Fibroblast of skin of left biceps (primary cell): ENCODE results near the gene LBHD2.
"Not testable (repeated sequence)": the region's sequence is repeated elsewhere in the genome, so short reads cannot be mapped to it uniquely, and the experiment has no call there.

Source experiments
- DNase-seq, 2 experiments: peaks; one replicate each; pipeline ENCODE4 v3.0.0-alpha.2; 2013; ENCODE audit warnings: low read depth in 2 of 2

LBHD2 gene

DNA sequence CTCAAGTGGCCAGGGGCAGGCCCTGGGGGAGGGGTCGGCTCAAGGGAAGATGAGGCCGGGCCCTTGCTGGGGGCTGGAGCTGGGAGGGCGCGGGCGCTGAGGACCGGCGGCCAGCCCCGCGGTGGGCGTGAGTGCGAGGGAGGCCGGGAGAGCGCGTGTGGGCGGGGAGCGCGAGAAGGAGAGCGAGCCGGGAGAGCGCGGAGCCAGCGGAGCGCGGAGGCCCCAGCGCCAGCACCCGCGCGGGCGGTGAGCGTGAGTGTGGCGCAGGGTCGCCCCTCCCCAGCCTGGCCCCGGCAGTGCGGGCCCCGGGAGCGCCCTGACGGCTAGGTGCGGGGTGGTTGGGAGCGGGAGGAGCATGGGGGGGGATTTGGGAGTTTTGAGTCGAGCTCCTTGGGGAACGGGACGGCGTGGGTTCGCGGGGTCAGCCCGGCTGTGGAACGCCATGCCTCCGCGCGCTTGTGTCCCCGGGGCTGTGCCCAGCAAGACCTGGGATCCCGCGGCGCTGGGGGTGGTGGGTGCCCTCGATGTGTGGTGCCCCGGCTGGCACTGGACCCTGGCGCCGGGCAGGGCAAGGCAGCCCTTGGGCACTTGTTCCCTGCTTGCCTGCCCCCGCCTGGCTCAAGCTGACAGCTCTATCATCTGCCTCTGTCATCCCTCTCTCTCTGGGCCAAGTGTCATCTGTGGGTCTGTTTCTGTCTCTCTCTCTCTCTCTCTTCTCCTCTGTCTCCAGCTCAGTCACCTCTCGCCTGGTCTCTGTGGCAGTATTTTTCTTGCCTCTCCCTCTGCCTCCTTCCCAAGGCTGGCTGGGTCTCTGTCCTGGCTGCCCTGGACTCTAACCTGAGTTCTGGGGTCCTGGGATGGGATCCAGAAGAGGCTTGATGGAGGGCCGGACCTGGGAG, at the start of gene LBHD2:
Gene LBHD2, plus strand, starts transcription at position 190 of the 899 bp plus-strand sequence. CDS start 1,803 bp downstream, outside the sequence.
- DNase-seq, result no peak

DNA sequence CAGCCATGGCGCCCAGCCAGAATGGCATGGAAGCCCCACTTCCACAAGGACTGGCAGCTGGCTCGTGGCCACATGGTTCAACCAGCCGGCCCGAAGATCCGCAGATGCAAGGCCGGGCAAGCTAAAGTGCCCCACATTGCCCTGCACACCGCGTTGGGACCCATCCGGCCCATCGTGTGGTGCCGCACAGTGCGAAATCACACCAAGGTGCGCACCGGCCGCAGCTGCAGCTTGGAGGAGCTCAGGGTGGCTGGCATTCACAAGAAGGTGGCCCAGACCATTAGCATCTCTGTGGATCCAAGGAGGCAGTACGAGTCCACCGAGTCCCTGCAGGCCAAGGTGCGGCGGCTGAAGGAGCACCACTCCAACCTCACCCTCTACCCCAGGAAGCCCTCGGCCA, 42.5 kb upstream of the LBHD2 start:
- no peak for DNase-seq

DNA sequence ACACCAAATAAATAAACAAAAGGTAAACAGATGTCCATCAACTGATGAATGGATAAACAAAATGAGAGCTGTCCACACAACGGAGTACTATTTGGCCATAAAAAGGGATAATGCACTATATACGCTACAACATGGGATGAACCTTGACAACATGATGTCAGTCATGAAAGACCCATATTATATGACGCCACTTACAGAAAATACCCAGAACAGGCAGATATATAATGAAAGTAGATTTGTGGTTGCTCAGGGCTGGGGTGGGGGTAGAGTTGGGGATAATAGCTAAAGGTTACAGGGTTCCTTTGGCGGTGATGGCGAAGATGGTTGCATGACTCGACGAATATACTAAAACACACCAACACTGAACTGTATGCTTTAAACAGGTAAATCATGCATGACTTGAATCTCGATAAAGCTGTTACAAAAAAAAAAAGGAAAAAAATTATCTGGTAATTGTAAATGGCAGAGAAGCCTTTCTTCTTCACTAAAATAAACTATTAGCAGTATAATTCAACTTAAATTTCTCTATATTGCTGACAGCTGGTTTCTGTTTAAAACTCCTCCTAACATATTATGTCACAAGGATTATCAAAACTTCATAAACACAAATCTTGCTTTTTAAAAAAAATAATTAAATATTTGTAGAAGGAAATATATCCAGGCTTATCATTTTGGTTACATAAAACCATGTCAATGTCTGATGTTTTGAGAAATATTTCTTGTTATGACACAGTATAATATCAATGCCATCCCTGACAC, 40.6 kb upstream of the LBHD2 start:
- no peak for DNase-seq

DNA sequence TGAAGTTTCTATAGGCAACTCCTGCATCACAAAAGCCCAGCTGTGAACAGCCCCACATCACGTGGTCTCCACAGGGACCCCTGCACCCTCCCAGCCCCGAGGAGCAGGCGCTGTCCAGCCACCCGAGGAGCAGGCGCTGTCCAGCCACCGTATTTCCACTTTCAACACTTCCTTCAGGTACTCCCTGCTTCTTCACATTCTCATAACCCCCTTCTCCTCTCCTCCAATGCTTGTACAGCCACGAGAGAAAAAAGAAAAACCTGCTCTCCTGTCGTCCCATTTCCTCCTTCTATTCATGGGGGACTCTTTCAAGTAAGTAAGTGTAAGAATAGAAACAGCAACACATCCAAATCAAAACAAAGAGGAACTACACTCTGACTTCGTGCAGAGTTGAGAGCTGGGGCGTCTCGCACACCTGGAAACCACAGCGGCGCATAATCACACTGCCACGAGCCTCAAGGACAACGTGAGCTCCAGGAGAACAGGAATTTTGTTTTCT, 38.6 kb upstream of the LBHD2 start:
- no peak for DNase-seq

DNA sequence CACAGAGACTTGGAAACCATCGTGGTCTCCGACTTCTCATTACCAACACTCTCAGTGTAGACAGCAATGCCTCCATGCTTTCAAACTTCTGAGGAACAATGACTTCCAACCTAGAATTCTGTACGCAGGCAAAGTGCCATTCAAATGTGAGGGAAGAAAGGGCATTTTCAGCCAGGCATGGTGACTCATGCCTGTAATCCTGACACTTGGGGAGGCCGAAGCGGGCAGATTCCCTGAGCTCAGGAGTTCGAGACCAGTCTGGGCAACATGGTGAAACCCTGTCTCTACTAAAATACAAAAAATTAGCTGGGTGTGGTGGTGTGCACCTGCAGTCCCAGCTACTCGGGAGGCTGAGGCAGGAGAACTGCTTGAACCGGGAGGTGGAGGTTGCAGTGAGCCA, 36.6 kb upstream of the LBHD2 start:
- DNase-seq, result not testable (repeated sequence)

DNA sequence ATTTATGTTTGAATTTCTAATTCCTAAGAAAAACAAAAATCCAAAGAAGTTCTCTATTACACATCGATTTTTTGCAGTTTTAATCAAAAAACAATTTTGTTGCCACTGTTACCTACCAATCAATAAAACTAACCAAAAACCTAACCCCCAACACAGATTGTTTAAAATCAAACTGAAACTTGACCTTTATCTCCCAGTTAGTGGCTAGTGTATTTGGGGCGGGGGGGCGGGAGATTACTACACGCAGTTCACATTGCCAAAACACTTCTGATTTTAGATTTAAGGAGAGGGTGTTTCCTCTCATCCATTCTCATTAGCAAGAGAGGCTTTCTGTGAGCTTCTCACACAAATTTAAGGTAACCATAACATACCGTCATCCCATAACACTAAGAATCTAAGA, 33.1 kb upstream of the LBHD2 start:
- DNase-seq, result no peak

DNA sequence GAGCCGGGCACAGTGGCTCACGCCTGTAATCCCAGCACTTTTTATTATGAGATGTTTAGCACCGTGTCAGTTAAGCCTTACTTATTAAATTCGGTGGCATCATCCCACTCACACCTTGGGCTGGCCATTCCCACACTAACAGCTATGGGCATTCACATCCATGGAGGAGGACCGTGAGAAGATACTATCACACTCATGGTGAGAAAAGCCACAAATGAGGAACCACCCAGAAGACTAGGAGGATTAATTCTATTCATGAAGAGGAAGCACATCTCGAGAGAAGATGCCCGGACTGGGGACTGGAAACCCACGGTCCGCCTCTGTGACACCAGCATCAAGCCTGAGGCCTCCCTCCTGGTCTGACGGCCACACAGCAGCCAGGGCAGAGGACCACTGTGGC, 31.6 kb upstream of the LBHD2 start:
- no peak for DNase-seq

DNA sequence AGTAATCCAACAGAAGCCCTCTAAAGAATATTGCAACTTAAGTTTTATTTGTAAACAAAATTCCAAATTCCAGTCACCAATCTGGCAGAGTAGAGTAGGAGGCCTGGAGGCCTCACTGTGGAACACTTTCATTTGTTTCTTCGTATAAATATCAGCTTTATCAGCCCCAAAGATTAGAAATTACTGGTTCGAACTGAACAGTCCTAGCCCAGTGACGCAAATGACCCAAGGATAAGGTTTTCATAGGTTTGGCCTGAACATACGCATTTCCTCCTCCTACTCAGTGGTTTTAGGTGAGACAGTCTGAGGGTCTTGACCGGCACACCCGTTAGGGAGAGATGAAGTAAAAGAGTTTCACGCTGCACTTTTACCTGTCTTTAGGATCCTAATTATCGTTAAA, 28.3 kb upstream of the LBHD2 start:
- DNase-seq, result no peak

DNA sequence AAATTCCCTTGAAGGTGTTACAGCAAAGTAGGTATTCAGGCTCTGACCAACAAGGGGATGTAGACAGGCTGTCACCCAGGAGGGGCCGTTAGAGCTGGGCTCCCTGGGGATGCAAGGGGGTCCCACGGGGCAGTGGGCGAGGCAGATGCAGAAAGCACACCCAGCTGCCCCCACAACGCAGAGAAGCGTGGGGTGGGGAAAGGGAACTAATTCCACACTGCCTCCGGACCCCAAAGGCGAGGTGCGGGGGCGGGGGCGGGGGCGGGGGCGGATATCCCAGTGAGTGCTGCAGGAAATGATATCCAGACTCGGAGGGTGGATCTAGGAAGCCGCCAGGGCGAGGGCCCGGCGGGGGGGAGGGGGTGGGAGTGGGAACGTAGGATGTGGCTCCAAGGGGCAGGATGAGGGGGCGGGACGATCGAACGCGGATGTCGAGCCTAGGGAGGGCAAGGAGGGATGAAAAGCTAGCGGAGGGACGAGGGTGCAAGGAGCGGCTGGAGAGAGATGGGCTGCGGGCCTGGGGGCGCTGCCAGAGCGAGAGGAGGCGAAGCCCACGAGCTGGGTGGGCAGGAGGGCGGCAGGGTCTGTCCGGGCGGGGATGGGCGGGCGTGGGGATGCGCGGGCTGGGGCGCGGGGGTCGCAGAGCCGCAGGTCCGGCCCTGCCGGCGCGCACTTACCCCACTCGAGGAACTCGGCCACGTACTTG, 27.5 kb upstream of the LBHD2 start:
- peak; percentile 25 to 29 for DNase-seq

DNA sequence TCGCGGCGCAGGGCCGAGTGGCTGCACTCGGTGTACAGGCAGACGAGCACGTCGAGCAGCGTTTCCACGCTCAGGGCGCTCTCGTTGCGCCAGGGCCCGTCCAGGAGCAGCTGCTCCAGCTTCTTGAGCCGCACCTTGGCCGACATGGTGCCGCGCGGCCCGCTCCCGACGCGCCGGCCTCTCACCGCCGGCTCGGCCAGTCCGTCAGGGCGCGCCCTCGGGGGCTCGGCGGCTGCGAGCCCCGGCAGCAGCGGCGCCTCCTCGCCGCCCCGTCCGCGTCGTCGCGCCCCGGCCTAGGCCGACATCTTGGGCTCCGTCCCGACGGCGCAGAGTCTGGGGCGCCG, 27.0 kb upstream of the LBHD2 start:
- DNase-seq, result no peak

DNA sequence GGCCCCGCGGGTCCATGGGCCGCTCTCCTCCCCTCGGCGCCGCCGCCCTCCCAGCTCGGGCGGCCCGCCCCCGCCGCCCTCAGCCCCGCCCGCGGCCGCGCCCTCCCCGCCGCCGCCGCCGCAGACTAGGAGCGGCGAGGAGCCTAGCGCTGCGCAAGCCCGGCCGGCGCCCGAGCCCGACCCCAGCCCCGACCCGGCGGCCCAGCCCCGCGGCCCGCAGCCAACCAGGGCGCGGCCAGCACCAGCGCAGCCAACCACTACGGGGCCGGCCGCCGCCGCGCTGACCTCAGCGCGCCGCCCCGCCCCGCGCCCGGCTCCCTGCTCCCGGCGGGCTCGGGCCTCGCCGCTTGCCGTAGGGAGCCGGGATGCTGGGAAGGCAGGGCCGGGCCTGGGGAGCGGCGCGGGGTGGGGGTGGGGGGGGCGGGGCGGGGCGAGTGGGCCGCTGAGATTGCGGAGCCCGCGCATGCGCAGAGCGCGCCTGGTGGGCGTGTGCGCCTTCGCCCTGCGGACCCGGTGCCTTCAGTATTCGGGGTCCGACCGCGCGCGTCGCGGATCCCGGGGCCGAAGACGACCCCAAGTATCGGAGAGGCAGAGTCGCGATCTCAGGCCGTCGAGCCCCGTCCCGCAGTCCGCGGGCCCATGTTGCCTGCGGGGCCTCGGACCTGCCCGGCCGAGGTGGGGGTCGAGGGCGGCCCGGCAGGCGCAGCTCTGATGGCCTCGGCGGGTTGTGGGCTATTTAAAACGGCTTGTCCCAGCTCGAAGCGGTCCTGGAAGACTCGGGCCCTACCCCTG, 26.4 kb upstream of the LBHD2 start, which contains the start of gene CDC42BPB:
Gene CDC42BPB, minus strand, starts transcription at position 178 of the 792 bp plus-strand sequence. CDS start 376 bp downstream, outside the sequence.
- DNase-seq, result peak; percentile 84

DNA sequence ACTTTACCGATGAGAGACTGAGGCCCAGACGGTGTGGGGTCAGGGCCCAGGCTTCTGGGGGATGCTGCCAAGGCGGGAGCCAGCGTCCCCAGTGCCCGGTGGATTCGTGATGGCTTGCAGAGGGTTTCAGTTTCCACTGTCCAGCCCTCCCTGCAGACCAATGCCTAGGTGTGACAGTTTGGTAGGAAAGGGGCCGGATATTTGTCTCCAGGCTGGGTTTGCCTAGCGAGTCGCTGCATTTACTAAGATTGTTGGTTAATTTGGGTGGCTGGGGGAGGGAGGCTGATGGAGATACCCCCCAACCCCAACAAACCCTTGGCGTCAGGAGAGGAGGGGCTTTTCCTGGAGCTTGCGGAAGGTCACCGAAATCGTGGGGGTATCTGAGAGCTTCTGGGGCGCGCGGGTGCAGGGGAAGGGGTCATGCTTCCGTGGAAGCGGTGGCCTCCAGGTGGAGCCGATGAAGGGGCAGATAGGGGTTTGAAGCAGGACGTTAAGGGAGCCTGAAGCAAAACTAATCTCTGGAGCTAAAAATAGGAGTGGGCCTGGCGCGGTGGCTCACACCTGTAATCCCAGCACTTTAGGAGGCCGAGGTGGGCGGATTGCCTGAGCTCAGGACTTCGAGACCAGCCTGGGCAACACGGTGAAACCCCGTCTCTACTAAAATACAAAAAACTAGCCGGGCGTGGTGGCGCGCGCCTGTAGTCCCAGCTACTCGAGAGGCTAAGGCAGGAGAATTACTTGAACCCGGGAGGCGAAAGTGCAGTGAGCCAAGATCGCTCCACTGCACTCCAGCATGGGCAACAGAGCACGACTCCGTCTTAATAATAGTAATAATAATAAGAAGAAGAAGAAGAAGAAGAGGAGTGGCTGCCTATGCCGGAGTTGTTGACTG, 25.6 kb upstream of the LBHD2 start:
- DNase-seq, result no peak

DNA sequence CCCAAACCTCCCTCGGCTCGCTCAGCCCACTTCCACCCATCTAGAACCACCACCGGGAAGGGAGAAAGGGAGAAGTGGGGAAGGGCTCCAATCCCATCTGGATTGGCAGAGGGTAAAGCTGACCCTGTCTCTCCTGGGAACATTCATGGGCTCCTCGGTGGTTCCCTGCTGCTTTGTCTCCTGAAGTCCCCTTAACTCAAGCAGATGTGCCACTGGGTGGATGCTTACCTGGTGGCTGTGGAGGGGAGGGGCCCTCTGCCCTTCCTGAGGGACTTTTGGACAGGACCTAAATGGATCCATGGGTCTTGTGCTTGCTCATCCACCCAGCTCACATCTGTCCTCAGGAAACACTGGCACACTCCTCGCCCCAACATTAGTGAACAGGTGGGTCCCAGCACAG, 24.5 kb upstream of the LBHD2 start:
- DNase-seq, result no peak

DNA sequence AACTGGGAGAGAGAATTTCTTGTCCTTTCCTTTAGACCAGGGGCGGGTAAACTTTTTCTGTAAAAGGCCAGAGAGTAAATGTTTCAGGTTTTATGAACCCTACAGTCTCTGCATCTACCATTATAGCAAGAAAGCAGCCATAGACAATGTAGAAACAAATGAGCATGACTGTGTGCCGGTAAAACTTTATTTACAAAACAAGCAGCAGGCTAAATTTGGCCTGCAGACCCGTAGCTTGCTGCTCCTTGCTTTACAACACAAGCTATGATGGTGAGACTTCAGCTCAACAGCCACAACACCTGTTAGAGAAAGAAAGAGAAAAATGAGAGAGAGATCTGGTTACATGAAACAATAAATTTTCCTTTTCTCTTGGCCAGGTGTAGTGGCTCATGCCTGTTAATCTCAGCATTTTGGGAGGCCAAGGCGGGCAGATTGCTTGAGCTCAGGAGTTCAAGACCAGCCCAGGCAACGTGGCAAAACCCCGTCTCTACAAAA, 22.5 kb upstream of the LBHD2 start:
- no peak for DNase-seq

DNA sequence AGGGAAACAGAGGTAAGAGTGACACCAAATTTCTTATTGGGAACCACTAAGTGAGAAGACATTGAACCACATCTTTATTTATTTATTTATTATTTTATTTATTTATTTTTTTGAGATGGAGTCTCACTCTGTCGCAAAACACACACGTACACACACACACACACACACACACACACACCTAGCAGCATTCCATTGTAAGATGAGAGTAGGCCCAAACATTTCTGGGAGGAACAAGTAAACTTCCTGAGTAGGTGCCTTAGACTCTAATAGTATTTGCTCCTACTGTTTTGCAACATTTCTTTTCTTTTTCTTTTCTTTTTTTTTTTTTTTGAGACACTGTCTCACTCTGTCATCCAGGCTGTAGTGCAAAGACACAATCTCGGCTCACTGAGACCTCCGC, 19.6 kb upstream of the LBHD2 start:
- no peak for DNase-seq

DNA sequence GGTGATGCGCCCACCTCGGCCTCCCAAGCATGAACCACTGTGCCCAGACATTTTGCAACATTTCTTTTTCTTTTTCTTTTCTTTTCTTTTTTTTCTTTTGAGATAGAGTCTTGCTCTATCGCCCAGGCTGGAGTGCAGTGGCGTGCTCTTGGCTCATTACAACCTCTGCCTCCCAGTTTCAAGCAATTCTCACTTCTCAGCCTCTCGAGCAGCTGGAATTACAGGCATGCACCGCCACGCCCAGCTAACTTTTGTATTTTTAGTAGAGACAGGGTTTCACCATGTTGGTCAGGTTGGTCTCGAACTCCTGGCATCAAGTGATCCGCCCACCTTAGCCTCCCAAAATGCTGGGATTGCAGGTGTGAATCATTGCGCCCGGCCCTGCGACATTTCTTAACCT, 19.0 kb upstream of the LBHD2 start:
- no peak for DNase-seq

DNA sequence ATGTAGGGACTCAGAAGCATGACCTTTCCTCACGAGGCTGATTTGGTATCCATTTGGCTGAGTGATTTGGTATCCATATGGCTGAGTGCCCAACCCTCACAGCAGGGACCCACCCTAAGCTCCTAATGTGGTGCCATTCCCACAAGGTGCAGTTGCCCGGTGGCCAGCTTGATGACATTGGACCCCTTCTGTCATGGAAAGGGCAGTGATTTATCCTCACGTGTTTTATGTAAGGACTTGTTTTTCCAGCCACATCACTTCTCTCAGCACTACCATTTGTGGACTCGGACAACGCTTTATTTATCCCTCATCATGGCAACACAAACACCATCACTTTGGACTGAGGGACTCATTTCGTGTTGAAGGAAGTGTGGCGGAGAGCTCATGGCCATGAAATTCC, 18.1 kb upstream of the LBHD2 start:
- DNase-seq, result no peak

DNA sequence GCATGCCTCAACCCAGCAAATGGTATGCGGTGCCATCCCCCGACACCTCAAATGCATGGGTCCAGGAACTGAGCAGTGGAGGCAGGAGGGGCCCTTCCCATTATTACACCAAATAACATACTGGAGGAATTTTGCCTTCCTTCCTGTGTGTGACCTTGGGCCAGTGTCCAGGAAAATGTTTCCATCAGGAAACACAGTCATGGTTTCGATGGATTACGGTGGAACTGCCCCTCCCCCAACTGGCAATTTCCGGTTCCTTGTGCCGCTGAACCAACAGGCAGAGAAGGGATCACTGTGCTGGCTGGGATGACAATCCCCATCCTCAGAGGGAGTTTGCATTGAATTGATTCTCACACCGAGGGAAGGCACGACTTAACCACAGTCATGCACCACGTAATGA, 17.6 kb upstream of the LBHD2 start:
- DNase-seq, result no peak

DNA sequence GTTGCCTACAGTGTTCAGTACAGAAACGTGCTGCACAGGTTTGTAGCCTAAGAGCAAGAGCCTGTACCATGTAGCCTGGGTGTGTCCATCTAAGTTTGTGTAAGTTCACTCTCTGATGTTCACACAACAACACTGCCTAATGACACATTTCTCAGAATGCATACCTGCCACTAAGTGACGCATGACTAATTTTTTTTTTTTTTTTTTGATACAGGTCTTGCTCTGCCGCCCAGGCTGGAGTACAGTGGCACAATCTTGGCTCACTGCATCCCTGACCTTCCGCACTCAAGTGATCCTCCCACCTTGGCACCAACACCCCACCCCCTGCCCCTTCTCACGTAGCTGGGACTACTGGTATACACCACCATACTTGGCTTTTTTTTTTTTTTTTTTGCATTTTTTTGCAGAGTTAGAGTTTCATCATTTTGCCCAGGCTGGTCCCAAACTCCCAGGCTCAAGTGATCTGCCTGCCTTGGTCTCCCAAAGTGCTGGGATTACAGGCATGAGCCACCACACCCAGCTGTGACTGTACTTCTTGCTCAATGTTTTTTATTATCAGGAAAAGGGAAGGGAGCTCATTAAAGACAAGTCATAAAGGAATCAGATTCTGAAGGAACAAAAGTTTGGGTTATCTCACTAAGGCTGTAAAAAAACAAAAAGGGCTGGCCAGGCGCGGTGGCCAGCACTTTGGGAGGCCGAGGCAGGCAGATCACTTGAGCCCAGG, 16.6 kb upstream of the LBHD2 start:
- no peak for DNase-seq
